ENCODE data around the gene DENND2C. TPM values are rescaled to one million over a fixed set of nuclear protein-coding genes. Genes with fewer than 3 reads are reported as not detected.

DENND2C gene
- total and polyA plus RNA-seq, 2 of the 13 experiments (the other 11 are each of a cell fraction or from before 2014, with no cell fraction given) = 0.08 to 0.33 TPM

GRCh38 chr1:114581335-114582287, 88.2 kb downstream of the DENND2C start, which contains the start of gene BCAS2:
BCAS2 (minus strand) TSS chr1:114581615; CDS start chr1:114581591, 24 bp downstream.
- FAIRE-seq = peak; percentile 96
- 7% methylated on average over 37 of the region's 40 CpGs for WGBS (ENCODE audit: low lambda C conversion rate)
- H3K27me3 ChIP-seq (ENCODE audit: control insufficient read depth in 1 of 2, insufficient read depth in 2 of 2, low read length in 2 of 2) = no peaks in the 10 kb centered on the region; a peak in 2 of 5 replicates
- H4K20me1 ChIP-seq (ENCODE audit: insufficient read depth, low read length) = no peaks in the 10 kb centered on the region
- ChIA-PET POLR2A (interaction anchor here (0.9 to 1.1 kb wide), 2 partner anchors 71 to 114 kb away, joined by 3 read pairs; partner anchors contain the start of gene TRIM33), CTCF (ENCODE audit: low intra/inter-chr PET ratio, low total read pairs) (no interaction called here)
- H2AFZ ChIP-seq (ENCODE audit: low read length) = peak within 1 kb of the TSS; percentile 90
- DNase-seq (ENCODE audit: low spot score) = peak; percentile 96
- peak; percentile 98 for ATAC-seq
- intact Hi-C loops (cut with micrococcal nuclease; ENCODE audit: unreplicated experiment) (loop anchor here (1.0 to 2.0 kb wide), 2 partner anchors 69 to 175 kb away; partner anchors contain the start of gene CSDE1), in situ Hi-C loops (cut with HindIII; ENCODE audit: extremely low pct_ligation_motif_present, low pct_unique_long_range_greater_than_20kb) (no loop called here)
- H3K9me3 ChIP-seq (ENCODE audit: low read length) = no peaks in the 10 kb centered on the region
- peak within 1 kb of the TSS; percentile 70 to 83 (median 78) for H3K4me3 ChIP-seq (replicated peaks in 1 of 3; ENCODE audit: insufficient read depth in 1 of 3, low read depth in 2 of 3, low read length in 3 of 3)
- H3K4me1 ChIP-seq (ENCODE audit: insufficient read depth, low read length) = peaks cover 20% of the 10 kb centered on the region
- H3K36me3 ChIP-seq (replicated peaks in 1 of 2; ENCODE audit: control insufficient read depth in 1 of 2, insufficient read depth in 2 of 2, low read length in 2 of 2) = peaks cover 0 to 21% of the 10 kb centered on the region in 2 experiments; a peak in 2 of 5 replicates
- H3K79me2 ChIP-seq (ENCODE audit: insufficient read depth, low read length) = peaks cover 14% of the 10 kb centered on the region
- peak within 1 kb of the TSS; percentile 80 for H3K27ac ChIP-seq (ENCODE audit: extremely low read length, insufficient read depth, low read length)
- TSS peak; percentile 96 for BruUV-seq (replicated peaks)
- H3K4me2 ChIP-seq (ENCODE audit: low read depth, low read length) = peak within 1 kb of the TSS; percentile 80
- peak within 1 kb of the TSS; percentile 92 for H3K9ac ChIP-seq (ENCODE audit: insufficient read depth, low read depth, low read length)
- TF ChIP-seq RARG (CRISPR knock-in tag; IDR thresholded peaks at IDR 0.05; ENCODE audit: low read depth) = no peak
- TF ChIP-seq ZNF30 (CRISPR knock-in tag; IDR thresholded peaks at IDR 0.05) = no peak
- TF ChIP-seq ZNF678 (CRISPR knock-in tag; IDR thresholded peaks at IDR 0.05) = no peak
- TF ChIP-seq, protein P1, sequence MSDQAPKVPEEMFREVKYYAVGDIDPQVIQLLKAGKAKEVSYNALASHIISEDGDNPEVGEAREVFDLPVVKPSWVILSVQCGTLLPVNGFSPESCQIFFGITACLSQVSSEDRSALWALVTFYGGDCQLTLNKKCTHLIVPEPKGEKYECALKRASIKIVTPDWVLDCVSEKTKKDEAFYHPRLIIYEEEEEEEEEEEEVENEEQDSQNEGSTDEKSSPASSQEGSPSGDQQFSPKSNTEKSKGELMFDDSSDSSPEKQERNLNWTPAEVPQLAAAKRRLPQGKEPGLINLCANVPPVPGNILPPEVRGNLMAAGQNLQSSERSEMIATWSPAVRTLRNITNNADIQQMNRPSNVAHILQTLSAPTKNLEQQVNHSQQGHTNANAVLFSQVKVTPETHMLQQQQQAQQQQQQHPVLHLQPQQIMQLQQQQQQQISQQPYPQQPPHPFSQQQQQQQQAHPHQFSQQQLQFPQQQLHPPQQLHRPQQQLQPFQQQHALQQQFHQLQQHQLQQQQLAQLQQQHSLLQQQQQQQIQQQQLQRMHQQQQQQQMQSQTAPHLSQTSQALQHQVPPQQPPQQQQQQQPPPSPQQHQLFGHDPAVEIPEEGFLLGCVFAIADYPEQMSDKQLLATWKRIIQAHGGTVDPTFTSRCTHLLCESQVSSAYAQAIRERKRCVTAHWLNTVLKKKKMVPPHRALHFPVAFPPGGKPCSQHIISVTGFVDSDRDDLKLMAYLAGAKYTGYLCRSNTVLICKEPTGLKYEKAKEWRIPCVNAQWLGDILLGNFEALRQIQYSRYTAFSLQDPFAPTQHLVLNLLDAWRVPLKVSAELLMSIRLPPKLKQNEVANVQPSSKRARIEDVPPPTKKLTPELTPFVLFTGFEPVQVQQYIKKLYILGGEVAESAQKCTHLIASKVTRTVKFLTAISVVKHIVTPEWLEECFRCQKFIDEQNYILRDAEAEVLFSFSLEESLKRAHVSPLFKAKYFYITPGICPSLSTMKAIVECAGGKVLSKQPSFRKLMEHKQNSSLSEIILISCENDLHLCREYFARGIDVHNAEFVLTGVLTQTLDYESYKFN (CRISPR knock-in tag; conservative IDR thresholded peaks at IDR 0.05) = 0 out of 2 replicates have a peak, but pooled peaks have one; percentile 6
- no peak for TF ChIP-seq NCOA1 (CRISPR knock-in tag; IDR thresholded peaks at IDR 0.05)
- TF ChIP-seq NFYB (CRISPR knock-in tag; IDR thresholded peaks at IDR 0.05) = no peak; the same call in 1 of the 2 replicates
- TF ChIP-seq, protein P2, sequence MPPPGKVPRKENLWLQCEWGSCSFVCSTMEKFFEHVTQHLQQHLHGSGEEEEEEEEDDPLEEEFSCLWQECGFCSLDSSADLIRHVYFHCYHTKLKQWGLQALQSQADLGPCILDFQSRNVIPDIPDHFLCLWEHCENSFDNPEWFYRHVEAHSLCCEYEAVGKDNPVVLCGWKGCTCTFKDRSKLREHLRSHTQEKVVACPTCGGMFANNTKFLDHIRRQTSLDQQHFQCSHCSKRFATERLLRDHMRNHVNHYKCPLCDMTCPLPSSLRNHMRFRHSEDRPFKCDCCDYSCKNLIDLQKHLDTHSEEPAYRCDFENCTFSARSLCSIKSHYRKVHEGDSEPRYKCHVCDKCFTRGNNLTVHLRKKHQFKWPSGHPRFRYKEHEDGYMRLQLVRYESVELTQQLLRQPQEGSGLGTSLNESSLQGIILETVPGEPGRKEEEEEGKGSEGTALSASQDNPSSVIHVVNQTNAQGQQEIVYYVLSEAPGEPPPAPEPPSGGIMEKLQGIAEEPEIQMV (CRISPR knock-in tag; IDR thresholded peaks at IDR 0.05; ENCODE audit: low read depth) = no peak; the same call in 1 of the 2 replicates
- TF ChIP-seq ZNF335 (CRISPR knock-in tag; IDR thresholded peaks at IDR 0.05) = peak; percentile 96
- TF ChIP-seq, protein P3, sequence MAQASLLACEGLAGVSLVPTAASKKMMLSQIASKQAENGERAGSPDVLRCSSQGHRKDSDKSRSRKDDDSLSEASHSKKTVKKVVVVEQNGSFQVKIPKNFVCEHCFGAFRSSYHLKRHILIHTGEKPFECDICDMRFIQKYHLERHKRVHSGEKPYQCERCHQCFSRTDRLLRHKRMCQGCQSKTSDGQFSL (CRISPR knock-in tag; IDR thresholded peaks at IDR 0.05) = no peak
- no peak for TF ChIP-seq TEF (CRISPR knock-in tag; IDR thresholded peaks at IDR 0.05)
- TF ChIP-seq NFKB2 (CRISPR knock-in tag; IDR thresholded peaks at IDR 0.05; ENCODE audit: borderline replicate concordance) = no peak
- TF ChIP-seq, protein P4, sequence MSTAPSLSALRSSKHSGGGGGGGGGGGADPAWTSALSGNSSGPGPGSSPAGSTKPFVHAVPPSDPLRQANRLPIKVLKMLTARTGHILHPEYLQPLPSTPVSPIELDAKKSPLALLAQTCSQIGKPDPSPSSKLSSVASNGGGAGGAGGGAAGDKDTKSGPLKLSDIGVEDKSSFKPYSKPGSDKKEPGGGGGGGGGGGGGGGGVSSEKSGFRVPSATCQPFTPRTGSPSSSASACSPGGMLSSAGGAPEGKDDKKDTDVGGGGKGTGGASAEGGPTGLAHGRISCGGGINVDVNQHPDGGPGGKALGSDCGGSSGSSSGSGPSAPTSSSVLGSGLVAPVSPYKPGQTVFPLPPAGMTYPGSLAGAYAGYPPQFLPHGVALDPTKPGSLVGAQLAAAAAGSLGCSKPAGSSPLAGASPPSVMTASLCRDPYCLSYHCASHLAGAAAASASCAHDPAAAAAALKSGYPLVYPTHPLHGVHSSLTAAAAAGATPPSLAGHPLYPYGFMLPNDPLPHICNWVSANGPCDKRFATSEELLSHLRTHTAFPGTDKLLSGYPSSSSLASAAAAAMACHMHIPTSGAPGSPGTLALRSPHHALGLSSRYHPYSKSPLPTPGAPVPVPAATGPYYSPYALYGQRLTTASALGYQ (CRISPR knock-in tag; IDR thresholded peaks at IDR 0.05) = peak; percentile 52; the same call in 1 of the 2 replicates
- no peak for TF ChIP-seq NR3C1 (CRISPR knock-in tag; IDR thresholded peaks at IDR 0.05)
- no peak for TF ChIP-seq MTF2 (CRISPR knock-in tag; IDR thresholded peaks at IDR 0.05; ENCODE audit: borderline replicate concordance)
- peak; percentile 94 for TF ChIP-seq NAIF1 (CRISPR knock-in tag; IDR thresholded peaks at IDR 0.05; ENCODE audit: borderline replicate concordance)
